K562 (cell line): Measurements from ENCODE around the gene NTM. TPM values are rescaled to one million over a fixed set of nuclear protein-coding genes. Genes with fewer than 3 reads are reported as not detected.

Source experiments
- ATAC-seq: fragments of 200-7000 bp; cut with Tn5 transposase; 3 replicates; pipeline ENCODE4 v1.9.1; 2020; ENCODE audit warnings: moderate library complexity
- BruUV-seq: library from RNA; stranded (reverse); fragments of 400-500 nt; replicated peaks from 2 replicates; lab custom pipeline; 2021; lab: Mats Ljungman, UMichigan
- CTCF ChIA-PET: fragments of 300-600 bp; formaldehyde crosslinking; extraction: SDS; loops from one replicate; lab custom pipeline; 2021; ENCODE audit warnings: low intra/inter-chr PET ratio; lab: Yijun Ruan, JAX
- POLR2A ChIA-PET: fragments of 300-600, 350-650 bp; sonication (Branson Sonifier 250); formaldehyde crosslinking; extraction: SDS; loops from one replicate; lab custom pipeline; 2021; ENCODE audit warnings: antibody characterized with exemption, inconsistent platforms; lab: Yijun Ruan, JAX
- DNase-seq, 4 experiments: peaks; one replicate each; pipeline versions ENCODE4 v3.0.0 to v3.0.0-alpha.2; 2011 to 2018; ENCODE audit warnings: low spot score in 3 of 4, mixed read lengths in 3 of 4; ENCODE audit errors: extremely low read depth in 1 of 4
- FAIRE-seq: peaks from 2 replicates; lab custom pipeline; 2011; peaks lifted over from hg19 to GRCh38; lab: Jason Lieb, UNC
- H2AFZ ChIP-seq: 2 replicates; pipeline ENCODE4 v1.6.0; 2011; ENCODE audit warnings: low read depth, low read length, control low read depth, inconsistent platforms
- H3K27ac ChIP-seq: fragments of 200-600 bp; 3 replicates; pipeline ENCODE4 v1.8.0; 2011; ENCODE audit warnings: low read depth, mild to moderate bottlenecking, control low read depth, inconsistent platforms, low read length, moderate library complexity, mixed read lengths; ENCODE audit errors: extremely low read depth
- H3K27me3 ChIP-seq, 2 experiments: fragments of 300-600 bp in 1 of 2; 2 replicates in 1 of 2; 3 replicates in 1 of 2; pipeline versions ENCODE4 v1.6.0 to v1.8.0; 2011; ENCODE audit warnings: inconsistent platforms in 2 of 2, low read length in 2 of 2, mild to moderate bottlenecking in 1 of 2, mixed read lengths in 1 of 2, moderate library complexity in 1 of 2; ENCODE audit not compliant: control insufficient read depth in 2 of 2, insufficient read depth in 2 of 2
- H3K36me3 ChIP-seq: fragments of 300-600 bp; 3 replicates; pipeline ENCODE4 v1.8.0; 2011; ENCODE audit warnings: mild to moderate bottlenecking, low read length, inconsistent platforms; ENCODE audit not compliant: control insufficient read depth, insufficient read depth
- H3K4me1 ChIP-seq, 2 experiments: fragments of 200-600 bp in 1 of 2; replicated peaks in 1 of 2; 2 replicates in 1 of 2; 3 replicates in 1 of 2; pipeline versions ENCODE4 v1.5.1 to v1.8.0; 2011; ENCODE audit warnings: inconsistent platforms in 2 of 2, low read length in 2 of 2, mild to moderate bottlenecking in 1 of 2, mixed read lengths in 1 of 2, moderate library complexity in 1 of 2; ENCODE audit not compliant: control insufficient read depth in 2 of 2, insufficient read depth in 2 of 2
- H3K4me2 ChIP-seq: 2 replicates; pipeline ENCODE4 v1.6.1; 2011; ENCODE audit warnings: low read length, control low read depth, inconsistent platforms, mixed read lengths; ENCODE audit not compliant: insufficient read depth
- H3K4me3 ChIP-seq: fragments of 200-600 bp; sonication (generic), shearing (Covaris generic); 2 replicates; pipeline ENCODE4 v1.5.1; 2016; ENCODE audit warnings: control low read depth, inconsistent platforms
- H3K79me2 ChIP-seq: fragments of 200-600 bp; 3 replicates; pipeline ENCODE4 v1.8.0; 2011; ENCODE audit warnings: low read length, inconsistent platforms; ENCODE audit not compliant: control insufficient read depth, insufficient read depth
- H3K9ac ChIP-seq, 2 experiments: 2 replicates each; pipeline versions ENCODE4 v1.6.0 to v1.6.1; 2011; ENCODE audit warnings: low read depth in 2 of 2, low read length in 2 of 2, control low read depth in 1 of 2, inconsistent platforms in 1 of 2, mild to moderate bottlenecking in 1 of 2, mixed read lengths in 1 of 2; ENCODE audit not compliant: insufficient read depth in 1 of 2
- H3K9me1 ChIP-seq: one replicate; pipeline ENCODE4 v1.6.0; 2011; ENCODE audit warnings: inconsistent platforms, mild to moderate bottlenecking, low read length, moderate library complexity; ENCODE audit not compliant: control insufficient read depth, insufficient read depth
- H3K9me3 ChIP-seq: replicated peaks from 2 replicates; pipeline ENCODE4 v1.5.1; 2011; ENCODE audit warnings: low read depth, low read length, inconsistent platforms; ENCODE audit not compliant: control insufficient read depth, insufficient read depth
- H4K20me1 ChIP-seq: replicated peaks from 2 replicates; pipeline ENCODE4 v1.6.1; 2011; ENCODE audit warnings: low read length, inconsistent platforms, mixed read lengths; ENCODE audit not compliant: control insufficient read depth, insufficient read depth
- AFF4 ChIP-seq: sonication (generic); formaldehyde crosslinking; IDR thresholded peaks from 2 replicates; pipeline ENCODE4 v1.8.0; 2023; ENCODE audit warnings: mild to moderate bottlenecking, missing genetic modification reagents
- BRF1 ChIP-seq: IDR thresholded peaks from 3 replicates; pipeline ENCODE4 v1.6.1; 2011; ENCODE audit warnings: borderline replicate concordance, mild to moderate bottlenecking; ENCODE audit not compliant: insufficient read length; ENCODE audit errors: extremely low read depth
- CSDE1 ChIP-seq, 2 experiments: fragments of 450-650 bp; IDR thresholded peaks; 2 replicates each; pipeline ENCODE4 v1.6.1; 2016; ENCODE audit warnings: mild to moderate bottlenecking in 1 of 2
- EP300 ChIP-seq: IDR thresholded peaks from 2 replicates; pipeline ENCODE4 v1.6.1; 2012; ENCODE audit warnings: low read length, improper control_type of control experiment
- GTF2B ChIP-seq: IDR thresholded peaks from 2 replicates; pipeline ENCODE4 v1.6.1; 2011; ENCODE audit not compliant: insufficient read length; ENCODE audit errors: extremely low read depth
- HDAC3 ChIP-seq: fragments of 450-650 bp; IDR thresholded peaks from 2 replicates; pipeline ENCODE4 v1.6.1; 2018; ENCODE audit warnings: borderline replicate concordance, mild to moderate bottlenecking, moderate library complexity; ENCODE audit not compliant: partially characterized antibody
- HMG20A ChIP-seq: fragments of 450-650 bp; formaldehyde crosslinking; conservative IDR thresholded peaks from 2 replicates; pipeline ENCODE4 v1.4.0; 2020; ENCODE audit warnings: mild to moderate bottlenecking, mixed read lengths
- HMG20B ChIP-seq: fragments of 250-450 bp; sonication (Bioruptor Pico); IDR thresholded peaks from 2 replicates; pipeline ENCODE4 v1.5.0; 2021; ENCODE audit warnings: mild to moderate bottlenecking
- HNRNPK ChIP-seq: fragments of 200-400 bp; formaldehyde crosslinking; IDR thresholded peaks from one replicate; pipeline ENCODE4 v1.6.1; 2018; ENCODE audit warnings: mild to moderate bottlenecking, low read depth, low read length; ENCODE audit not compliant: poor library complexity, severe bottlenecking
- HSF4 ChIP-seq: fragments of 250-450 bp; sonication (Bioruptor Pico); IDR thresholded peaks from 2 replicates; pipeline ENCODE4 v2.1.2; 2022; ENCODE audit warnings: mild to moderate bottlenecking, moderate library complexity, borderline replicate concordance
- KDM4B ChIP-seq, 2 experiments: fragments of 450-650 bp in 1 of 2; sonication (generic) in 1 of 2; IDR thresholded peaks; 2 replicates each; pipeline ENCODE4 v1.6.1; 2016 to 2017; ENCODE audit warnings: borderline replicate concordance in 2 of 2, antibody characterized with exemption in 1 of 2, low read depth in 1 of 2, mild to moderate bottlenecking in 1 of 2
- LCOR ChIP-seq: sonication (generic); formaldehyde crosslinking; IDR thresholded peaks from 2 replicates; pipeline ENCODE4 v1.8.0; 2022; ENCODE audit warnings: mild to moderate bottlenecking, missing genetic modification reagents
- RBM34 ChIP-seq: fragments of 200-400 bp; formaldehyde crosslinking; IDR thresholded peaks from 2 replicates; pipeline ENCODE4 v1.6.1; 2018; ENCODE audit warnings: low read length, borderline replicate concordance; ENCODE audit not compliant: insufficient read depth
- SAFB ChIP-seq: fragments of 200-400 bp; formaldehyde crosslinking; IDR thresholded peaks from 2 replicates; pipeline ENCODE4 v1.6.1; 2017; ENCODE audit warnings: low read depth, low read length, borderline replicate concordance
- SRF ChIP-seq, 2 experiments: fragments of 250-450, 450-650 bp in 1 of 2; sonication (Bioruptor Pico) in 1 of 2; sonication (generic) in 1 of 2; formaldehyde crosslinking; IDR thresholded peaks; 2 replicates each; pipeline versions ENCODE4 v1.5.0 to v1.5.1; 2020 to 2022; ENCODE audit warnings: mild to moderate bottlenecking in 1 of 2, missing genetic modification reagents in 1 of 2
- STAT5A ChIP-seq: IDR thresholded peaks from 2 replicates; pipeline ENCODE4 v1.6.1; 2012; ENCODE audit warnings: low read length, inconsistent platforms, borderline replicate concordance
- ZNF12 ChIP-seq: sonication (generic); formaldehyde crosslinking; IDR thresholded peaks from 2 replicates; pipeline ENCODE4 v1.4.0; 2020; ENCODE audit warnings: mild to moderate bottlenecking, missing genetic modification reagents
- ZNF347 ChIP-seq: fragments of 450-650 bp; formaldehyde crosslinking; IDR thresholded peaks from 2 replicates; pipeline ENCODE4 v1.4.0; 2020; ENCODE audit warnings: low read depth, mild to moderate bottlenecking, moderate library complexity
- ZNF354B ChIP-seq: fragments of 250-450 bp; sonication (Bioruptor Pico); IDR thresholded peaks from 2 replicates; pipeline ENCODE4 v1.4.0; 2020
- ZNF830 ChIP-seq: fragments of 250-450 bp; sonication (Bioruptor Pico); IDR thresholded peaks from 2 replicates; pipeline ENCODE4 v1.5.0; 2021; ENCODE audit warnings: mild to moderate bottlenecking
- WGBS: fragments of 100-300 bp; shearing (Covaris generic); methylation state at CpG from one replicate; pipeline ENCODE4 v1.1.6; 2016; ENCODE audit warnings: low coverage, mixed read lengths; ENCODE audit not compliant: insufficient coverage; ENCODE audit errors: missing lambda C conversion rate; 5-methylcytosine and 5-hydroxymethylcytosine counted together
- in situ Hi-C: fragments of 300-500 bp; cut with MboI; formaldehyde crosslinking; loops from 4 replicates; pipeline ENCODE4 v1.15.0; 2018; ENCODE audit warnings: inconsistent platforms, mixed read lengths
- intact Hi-C: fragments of 100-400 bp; cut with micrococcal nuclease; formaldehyde crosslinking; loops from 2 replicates; pipeline ENCODE4 v1.14.2; 2022
- polyA plus RNA-seq, 8 experiments: library from polyadenylated mRNA; depleted of rRNA in 4 of 8; stranded (reverse) in 5 of 8; unstranded in 3 of 8; fragments of >200 nt; fragmentation: Nextera tagmentation in 2 of 8; fragmentation: Illumina TruSeq in 1 of 8; extraction: Ambion mirVana in 2 of 8; extraction: Trizol in 1 of 8; gene quantifications; 2 replicates each; pipeline versions ENCODE4 v1.2.1 to v1.2.3, GENCODE V29; 2011 to 2014; ENCODE audit warnings: inconsistent platforms in 1 of 8, missing spikeins in 1 of 8
- total RNA-seq, 7 experiments: library from RNA; depleted of rRNA in 6 of 7; stranded (reverse); fragments of >200 nt in 6 of 7; fragmentation: Illumina TruSeq in 2 of 7; extraction: Trizol in 2 of 7; gene quantifications; 2 replicates each; pipeline versions ENCODE4 v1.2.1 to v1.2.3, GENCODE V29; 2011 to 2021; ENCODE audit warnings: low replicate concordance in 1 of 7

NTM gene
- total and polyA plus RNA-seq, 9 of the 15 experiments (the other 6 are each of a cell fraction or from before 2014, with no cell fraction given), result not detected

GRCh38 chr11:132131961-132132360 lies 761.5 kb downstream of the NTM start:
- Histone ChIP-seq H3K4me3 (no peak overlapping the region), H3K27me3 (no peaks in the 10 kb centered on the region), H3K79me2 (no peaks in the 10 kb centered on the region), H3K4me1 (no peaks in the 10 kb centered on the region), H3K9me1 (no peaks in the 10 kb centered on the region), H4K20me1 (no peaks in the 10 kb centered on the region), H2AFZ (no peak overlapping the region), H3K27ac (no peak overlapping the region), H3K9ac (no peak overlapping the region), H3K36me3 (no peaks in the 10 kb centered on the region), H3K9me3 (no peaks in the 10 kb centered on the region), H3K4me2 (no peak overlapping the region)
- ATAC-seq (no peak), FAIRE-seq (no peak), DNase-seq (no peak)
- BruUV-seq, result no TSS peak
- intact Hi-C loops (no loop called here), in situ Hi-C loops (no loop called here)
- WGBS, result 1% methylated on average over 6 of the region's 9 CpGs
- ChIA-PET CTCF (no interaction called here), POLR2A (no interaction called here)
- TF ChIP-seq RBM34, result no peak
- TF ChIP-seq BRF1, result no peak
- no peak for TF ChIP-seq ZNF830 (CRISPR knock-in tag)
- TF ChIP-seq CSDE1 (IDR thresholded peaks at IDR 0.05), result no peak
- no peak for TF ChIP-seq AFF4 (CRISPR knock-in tag)
- no peak for TF ChIP-seq SRF (CRISPR knock-in tag; IDR thresholded peaks at IDR 0.05)
- no peak for TF ChIP-seq ZNF12 (CRISPR knock-in tag)
- TF ChIP-seq HMG20B, result no peak
- TF ChIP-seq HSF4 (CRISPR knock-in tag), result no peak
- no peak for TF ChIP-seq HDAC3
- TF ChIP-seq SAFB, result no peak
- TF ChIP-seq HNRNPK, result no peak
- TF ChIP-seq ZNF354B, result no peak
- no peak for TF ChIP-seq GTF2B
- no peak for TF ChIP-seq STAT5A
- no peak for TF ChIP-seq ZNF347 (CRISPR knock-in tag)
- no peak for TF ChIP-seq EP300
- TF ChIP-seq LCOR (CRISPR knock-in tag), result no peak
- TF ChIP-seq KDM4B (IDR thresholded peaks at IDR 0.05; ENCODE audit: borderline replicate concordance in 2 of 2, low read depth in 1 of 2), result no peak
- TF ChIP-seq HMG20A (CRISPR knock-in tag), result no peak
